ENCODE results near the gene SHB. TPM values are rescaled to one million over a fixed set of nuclear protein-coding genes. Genes with fewer than 3 reads are reported as not detected.

The SHB gene
- total and polyA plus RNA-seq, 2 of the 13 experiments (the other 11 are each of a cell fraction or from before 2014, with no cell fraction given), result 19.4 to 20.7 TPM

DNA sequence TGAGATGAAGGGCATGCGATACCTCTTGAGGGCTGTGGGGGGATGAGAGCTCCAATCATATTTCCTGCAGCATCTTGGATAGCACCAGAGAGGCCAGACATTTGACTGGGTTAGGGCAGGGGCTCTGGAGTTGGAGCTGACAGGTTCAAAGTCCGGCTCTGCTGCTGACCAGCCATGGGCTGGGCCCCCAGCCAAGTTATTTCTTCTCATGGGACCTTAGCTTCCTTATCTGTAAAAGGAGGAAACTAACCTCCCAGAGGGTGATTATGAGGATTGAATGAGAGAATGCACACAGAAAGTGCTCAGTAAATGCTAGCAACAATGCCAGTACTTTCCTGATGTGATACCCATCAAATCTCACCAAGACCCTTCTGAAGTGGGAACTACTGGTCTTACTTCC lies 99.9 kb downstream of the SHB start (continued):
- TF ChIP-seq ELF3 (CRISPR knock-in tag; IDR thresholded peaks at IDR 0.05) (peak; percentile 23; the same call in 1 of the 2 replicates), ZFP37 (CRISPR knock-in tag; IDR thresholded peaks at IDR 0.05; ENCODE audit: borderline replicate concordance) (no peak), TEAD3 (CRISPR knock-in tag; optimal IDR thresholded peaks at IDR 0.05; ENCODE audit: borderline replicate concordance) (peak; percentile 24), TSC22D2 (CRISPR knock-in tag; IDR thresholded peaks at IDR 0.05; ENCODE audit: borderline replicate concordance) (no peak), AGO2 (optimal IDR thresholded peaks at IDR 0.05; ENCODE audit: low read depth, low read length) (no peak), ZFX (CRISPR knock-in tag; IDR thresholded peaks at IDR 0.05; ENCODE audit: low read depth) (0 out of 2 replicates have a peak, but pooled peaks have one; percentile 13), POLR2A (IDR thresholded peaks at IDR 0.05; ENCODE audit: insufficient read depth in 1 of 2, low read depth in 2 of 2, low read length in 2 of 2) (peak in 1 of 2 experiments; percentile 20; a peak in 2 of 4 replicates), HNF4G (IDR thresholded peaks at IDR 0.05; ENCODE audit: borderline replicate concordance, low read depth, low read length) (peak; percentile 71; the same call in 1 of the 2 replicates), HNF4G (CRISPR knock-in tag; IDR thresholded peaks at IDR 0.05; ENCODE audit: borderline replicate concordance, low read depth) (no peak; the same call in 1 of the 2 replicates), ZEB1 (IDR thresholded peaks at IDR 0.05; ENCODE audit: insufficient replicate concordance, low read depth) (no peak), SALL2 (CRISPR knock-in tag; IDR thresholded peaks at IDR 0.05) (0 out of 2 replicates have a peak, but pooled peaks have one; percentile 28), GATAD2A (CRISPR knock-in tag; IDR thresholded peaks at IDR 0.05) (0 out of 2 replicates have a peak, but pooled peaks have one; percentile 20), RBM22 (optimal IDR thresholded peaks at IDR 0.05; ENCODE audit: low read length) (peak; percentile 53)
- TF ChIP-seq, protein P1, sequence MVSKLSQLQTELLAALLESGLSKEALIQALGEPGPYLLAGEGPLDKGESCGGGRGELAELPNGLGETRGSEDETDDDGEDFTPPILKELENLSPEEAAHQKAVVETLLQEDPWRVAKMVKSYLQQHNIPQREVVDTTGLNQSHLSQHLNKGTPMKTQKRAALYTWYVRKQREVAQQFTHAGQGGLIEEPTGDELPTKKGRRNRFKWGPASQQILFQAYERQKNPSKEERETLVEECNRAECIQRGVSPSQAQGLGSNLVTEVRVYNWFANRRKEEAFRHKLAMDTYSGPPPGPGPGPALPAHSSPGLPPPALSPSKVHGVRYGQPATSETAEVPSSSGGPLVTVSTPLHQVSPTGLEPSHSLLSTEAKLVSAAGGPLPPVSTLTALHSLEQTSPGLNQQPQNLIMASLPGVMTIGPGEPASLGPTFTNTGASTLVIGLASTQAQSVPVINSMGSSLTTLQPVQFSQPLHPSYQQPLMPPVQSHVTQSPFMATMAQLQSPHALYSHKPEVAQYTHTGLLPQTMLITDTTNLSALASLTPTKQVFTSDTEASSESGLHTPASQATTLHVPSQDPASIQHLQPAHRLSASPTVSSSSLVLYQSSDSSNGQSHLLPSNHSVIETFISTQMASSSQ (IDR thresholded peaks at IDR 0.05; ENCODE audit: low read depth), result no peak
- TF ChIP-seq, protein P1 (CRISPR knock-in tag; IDR thresholded peaks at IDR 0.05; ENCODE audit: borderline replicate concordance), result 0 out of 2 replicates have a peak, but pooled peaks have one; percentile 27
- TF ChIP-seq, protein P2, sequence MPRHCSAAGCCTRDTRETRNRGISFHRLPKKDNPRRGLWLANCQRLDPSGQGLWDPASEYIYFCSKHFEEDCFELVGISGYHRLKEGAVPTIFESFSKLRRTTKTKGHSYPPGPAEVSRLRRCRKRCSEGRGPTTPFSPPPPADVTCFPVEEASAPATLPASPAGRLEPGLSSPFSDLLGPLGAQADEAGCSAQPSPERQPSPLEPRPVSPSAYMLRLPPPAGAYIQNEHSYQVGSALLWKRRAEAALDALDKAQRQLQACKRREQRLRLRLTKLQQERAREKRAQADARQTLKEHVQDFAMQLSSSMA (CRISPR knock-in tag; IDR thresholded peaks at IDR 0.05), result no peak
- TF ChIP-seq, protein P3, sequence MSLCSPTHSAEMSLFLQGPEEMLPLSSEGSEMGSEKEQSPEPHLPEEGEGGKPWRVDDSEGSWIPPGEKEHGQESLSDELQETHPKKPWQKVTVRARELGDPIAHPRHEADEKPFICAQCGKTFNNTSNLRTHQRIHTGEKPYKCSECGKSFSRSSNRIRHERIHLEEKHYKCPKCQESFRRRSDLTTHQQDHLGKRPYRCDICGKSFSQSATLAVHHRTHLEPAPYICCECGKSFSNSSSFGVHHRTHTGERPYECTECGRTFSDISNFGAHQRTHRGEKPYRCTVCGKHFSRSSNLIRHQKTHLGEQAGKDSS (CRISPR knock-in tag; IDR thresholded peaks at IDR 0.05; ENCODE audit: borderline replicate concordance, low read depth), result 0 out of 2 replicates have a peak, but pooled peaks have one; percentile 66

Data from HepG2 (cell line).